GM18867 (cell line): ENCODE measurements around the gene HIP1.
"Not testable (repeated sequence)": the region's sequence is repeated elsewhere in the genome, so short reads cannot be mapped to it uniquely, and the experiment has no call there.

Experiments
- ATAC-seq: cut with Tn5 transposase; IDR thresholded peaks from one replicate; pipeline ENCODE4 v1.9.1; 2021; ENCODE audit warnings: mild to moderate bottlenecking, moderate library complexity; ENCODE audit not compliant: unreplicated experiment

HIP1 gene

DNA sequence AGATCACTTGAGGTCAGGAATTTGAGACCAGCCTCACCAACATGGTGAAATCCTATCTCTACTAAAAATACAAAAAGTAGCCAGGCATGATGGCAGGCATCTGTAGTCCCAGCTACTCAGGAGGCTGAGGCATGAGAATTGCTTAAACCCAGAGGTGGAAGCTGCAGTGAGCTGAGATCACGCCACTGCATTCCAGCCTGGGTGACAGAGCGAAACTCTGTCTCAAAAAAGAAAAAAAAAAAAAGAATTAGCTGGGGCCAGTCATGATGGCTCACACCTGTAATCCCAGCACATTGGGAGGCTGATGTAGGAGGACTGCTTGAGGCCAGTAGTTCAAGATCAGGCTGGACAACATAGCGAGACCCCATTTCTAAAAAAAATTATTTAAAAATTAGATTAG is 21.0 kb downstream of the HIP1 start:
- ATAC-seq, result not testable (repeated sequence)

DNA sequence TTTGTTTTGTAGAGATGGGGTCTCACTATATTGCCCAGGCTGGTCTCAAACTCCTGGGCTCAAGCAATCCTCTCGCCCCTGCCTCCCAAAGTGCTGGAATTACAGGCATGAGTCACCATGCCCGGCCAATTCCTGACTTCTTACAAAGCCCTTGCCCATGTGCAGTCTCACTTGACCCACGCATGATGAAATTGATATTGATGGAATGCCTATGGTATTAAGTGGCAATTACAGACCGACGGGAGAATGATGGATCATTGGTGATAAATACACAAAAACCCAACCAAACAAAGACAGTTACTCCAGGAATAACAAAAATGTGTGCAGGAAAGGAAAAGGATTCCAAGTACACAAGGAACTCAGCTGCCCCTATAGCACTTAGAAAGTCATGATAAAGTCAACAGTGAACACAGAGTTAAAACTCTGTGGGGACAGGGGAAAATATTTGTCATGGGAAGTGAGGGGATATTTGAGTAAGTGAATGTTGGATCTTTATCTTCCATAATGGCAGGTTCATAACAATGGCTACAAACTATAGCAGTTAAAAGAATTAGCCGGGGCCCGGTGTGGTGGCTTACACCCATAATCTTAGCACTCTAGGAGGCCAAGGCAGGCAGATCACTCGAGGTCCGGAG is 21.6 kb downstream of the HIP1 start:
- no peak for ATAC-seq

DNA sequence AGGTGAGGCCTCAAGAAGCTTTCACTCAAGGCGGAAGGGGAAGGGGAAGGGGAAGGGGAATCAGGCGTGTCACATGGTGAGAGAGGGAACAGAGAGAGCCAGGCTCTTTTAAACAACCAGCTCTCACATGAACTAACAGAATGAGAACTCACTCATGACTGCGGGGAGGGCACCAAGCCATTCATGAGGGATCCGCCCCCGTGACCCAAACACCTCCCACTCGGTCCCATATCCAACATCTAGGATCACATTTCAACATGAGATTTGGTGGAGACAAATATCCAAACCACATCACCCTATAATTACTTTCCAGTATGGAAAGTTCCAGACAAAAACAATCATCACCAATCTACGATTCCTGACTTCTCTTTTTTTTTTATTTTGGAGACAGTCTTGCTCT is 22.9 kb downstream of the HIP1 start:
- ATAC-seq, result no peak

DNA sequence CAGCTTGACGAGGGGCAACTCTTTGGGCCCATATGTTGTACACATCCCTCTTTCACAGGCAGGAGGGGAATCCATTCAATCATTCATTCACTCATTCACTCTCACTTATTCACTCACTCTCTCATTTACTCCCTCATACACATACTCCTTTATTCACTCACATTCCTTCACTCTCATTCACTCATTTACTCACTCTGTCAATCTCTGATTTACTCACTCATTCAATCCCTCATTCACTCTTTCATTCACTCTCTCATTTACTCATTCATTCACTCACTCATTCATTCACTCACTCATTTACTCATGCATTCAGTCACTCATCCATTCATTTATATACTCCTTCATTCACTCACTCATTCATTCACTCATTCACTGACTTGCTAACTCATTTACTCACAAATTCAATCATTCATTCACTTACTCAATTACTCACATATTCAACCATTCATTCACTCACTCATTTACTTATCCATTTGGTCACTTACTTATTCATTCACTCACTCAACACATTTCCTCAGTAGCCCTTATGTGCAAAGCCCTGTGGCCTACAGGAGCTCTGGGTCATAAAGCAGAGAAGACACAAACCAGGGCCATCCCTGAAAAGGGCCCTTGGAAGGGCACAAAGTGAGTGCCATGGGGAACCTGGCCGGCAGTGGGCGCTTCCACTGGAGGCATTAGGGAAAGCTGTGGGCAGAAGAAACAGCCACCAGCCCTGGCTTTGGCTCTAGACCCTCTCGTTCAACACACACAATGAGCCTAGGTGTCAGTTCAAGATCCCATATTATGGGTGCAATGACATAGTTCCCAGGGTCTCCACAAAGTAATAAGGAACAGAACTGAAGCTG is 26.0 kb downstream of the HIP1 start:
- ATAC-seq, result no peak

DNA sequence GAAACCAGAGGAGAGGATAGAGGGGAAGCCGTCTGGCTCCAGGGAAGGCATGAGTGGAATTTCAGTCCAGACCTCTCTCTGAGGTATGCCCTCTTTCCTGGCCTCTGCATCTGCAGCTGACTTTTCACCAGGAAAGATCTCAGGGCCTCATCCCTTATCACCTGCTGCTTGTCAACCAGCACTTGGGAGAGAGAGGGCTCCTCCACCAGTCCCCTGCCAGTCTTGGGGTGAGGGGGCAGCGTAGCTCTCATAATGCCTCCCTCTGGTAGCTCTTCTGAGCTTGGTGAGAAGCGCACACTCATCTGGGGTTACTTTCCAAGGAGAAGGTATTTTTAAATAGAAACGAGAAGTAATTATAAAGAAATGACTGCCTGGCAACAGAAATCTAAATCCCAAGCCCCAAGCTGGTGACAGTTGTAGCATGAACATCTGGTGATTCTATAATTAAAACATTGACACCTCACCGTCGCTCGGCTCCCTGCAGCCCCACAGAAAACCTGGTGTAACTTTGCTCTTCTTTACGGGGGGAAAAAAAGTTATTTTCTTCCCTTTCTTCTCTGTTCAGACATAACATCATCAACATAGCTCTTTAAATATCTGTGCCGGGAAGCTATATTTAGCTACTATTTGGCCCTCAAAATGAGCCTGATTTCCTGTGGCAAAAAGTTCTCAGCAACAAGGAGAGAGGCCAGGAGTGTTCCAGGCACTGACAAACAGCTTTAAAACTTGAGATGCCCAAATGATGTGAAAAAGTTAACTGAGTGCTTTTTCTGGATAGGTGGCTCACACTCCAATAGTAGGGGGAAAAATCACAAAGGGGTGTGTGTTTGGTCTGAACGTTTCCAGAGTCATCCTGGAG is 26.9 kb downstream of the HIP1 start:
- no peak for ATAC-seq

DNA sequence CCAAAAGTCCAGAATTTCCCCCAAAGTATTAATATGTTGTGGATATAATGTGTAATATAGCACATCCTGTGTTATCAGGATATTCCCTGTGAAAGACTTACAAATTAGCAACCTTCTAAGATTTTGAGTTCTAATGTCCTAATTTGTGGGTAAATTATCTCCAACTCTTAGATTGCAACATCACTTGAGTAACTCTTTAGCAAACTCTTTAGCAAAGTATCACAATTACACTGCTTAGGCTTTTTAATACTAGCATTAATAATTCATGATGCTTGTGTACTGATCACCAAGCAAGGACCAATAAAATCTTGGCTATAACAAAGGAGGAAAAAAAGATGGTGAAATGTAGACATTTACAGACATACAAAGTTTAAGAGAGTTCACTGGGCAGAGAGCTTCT is 27.7 kb downstream of the HIP1 start:
- ATAC-seq, result no peak

DNA sequence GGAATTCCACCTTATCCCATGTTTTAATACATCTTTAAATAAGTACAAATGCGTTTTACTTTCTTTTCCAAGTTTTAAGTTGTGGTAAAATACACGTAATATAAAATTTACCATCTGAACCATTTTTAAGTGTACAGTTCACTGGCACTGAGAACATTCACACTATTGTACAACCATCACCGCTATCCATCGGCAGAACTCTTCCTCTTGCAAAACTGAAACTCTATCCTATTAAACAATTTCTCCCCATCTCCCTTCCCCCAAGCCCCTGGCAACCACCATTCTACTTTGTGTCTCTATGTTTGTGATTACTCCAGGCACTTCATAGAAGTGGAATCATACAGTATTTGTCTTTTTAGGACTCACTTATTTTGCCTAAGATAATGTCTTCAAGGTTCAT is 33.8 kb downstream of the HIP1 start:
- ATAC-seq, result no peak

DNA sequence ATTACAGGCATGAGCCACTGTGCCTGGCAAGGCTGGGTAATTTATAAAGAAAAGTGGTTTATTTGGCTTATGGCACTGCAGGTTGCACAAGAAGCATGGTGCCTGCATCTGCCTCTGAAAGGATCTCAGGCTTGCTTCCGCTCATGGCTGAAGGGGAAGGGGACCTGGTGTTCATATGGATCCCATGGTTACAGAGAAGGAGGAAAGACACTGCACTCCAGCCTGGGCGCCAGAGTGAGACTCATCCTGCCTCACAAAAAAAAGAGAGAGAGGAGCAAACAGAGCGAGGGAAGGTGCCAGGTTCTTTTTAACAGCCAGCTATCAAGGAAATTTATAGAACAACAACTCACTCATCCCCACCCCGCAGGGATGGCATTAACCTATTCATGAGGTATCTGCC is 36.2 kb downstream of the HIP1 start:
- ATAC-seq, result no peak

DNA sequence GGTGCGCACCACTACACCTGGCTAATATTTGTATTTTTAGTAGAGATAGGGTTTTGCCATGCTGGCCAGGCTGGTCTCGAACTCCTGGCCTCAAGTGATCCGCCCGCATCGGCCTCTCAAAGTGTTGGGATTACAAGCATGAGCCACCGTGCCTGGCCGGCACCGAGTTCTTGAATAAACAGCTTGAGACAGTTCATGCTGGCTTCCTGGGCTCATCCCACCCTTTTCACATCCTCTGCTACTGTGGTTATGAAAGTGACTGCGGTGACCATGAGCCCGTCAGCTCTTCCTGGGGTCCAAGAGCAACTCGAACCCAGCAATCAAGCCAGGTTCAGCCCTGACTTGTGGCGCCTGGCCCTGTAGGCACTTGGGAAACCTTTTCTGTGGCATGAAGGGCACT is 38.7 kb downstream of the HIP1 start:
- no peak for ATAC-seq

DNA sequence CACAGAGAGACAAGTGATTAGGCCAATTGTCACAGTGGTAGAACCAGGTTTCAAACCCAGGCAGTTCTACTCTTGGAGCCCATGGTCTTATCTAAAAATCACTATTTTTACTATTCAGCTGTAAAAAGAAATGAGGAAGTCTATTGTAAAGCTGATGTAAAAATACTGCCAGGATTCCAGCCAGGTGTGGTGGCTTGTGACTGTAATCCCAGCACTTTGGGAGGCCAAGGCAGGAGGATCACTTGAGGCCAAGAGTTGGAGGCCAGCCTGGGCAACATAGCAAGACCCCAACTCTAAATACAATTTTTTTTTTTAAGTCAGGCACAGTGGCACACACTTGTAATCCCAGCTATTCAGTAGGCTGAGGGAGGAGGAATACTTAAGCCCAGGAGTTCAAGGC is 40.4 kb downstream of the HIP1 start:
- ATAC-seq, result no peak

DNA sequence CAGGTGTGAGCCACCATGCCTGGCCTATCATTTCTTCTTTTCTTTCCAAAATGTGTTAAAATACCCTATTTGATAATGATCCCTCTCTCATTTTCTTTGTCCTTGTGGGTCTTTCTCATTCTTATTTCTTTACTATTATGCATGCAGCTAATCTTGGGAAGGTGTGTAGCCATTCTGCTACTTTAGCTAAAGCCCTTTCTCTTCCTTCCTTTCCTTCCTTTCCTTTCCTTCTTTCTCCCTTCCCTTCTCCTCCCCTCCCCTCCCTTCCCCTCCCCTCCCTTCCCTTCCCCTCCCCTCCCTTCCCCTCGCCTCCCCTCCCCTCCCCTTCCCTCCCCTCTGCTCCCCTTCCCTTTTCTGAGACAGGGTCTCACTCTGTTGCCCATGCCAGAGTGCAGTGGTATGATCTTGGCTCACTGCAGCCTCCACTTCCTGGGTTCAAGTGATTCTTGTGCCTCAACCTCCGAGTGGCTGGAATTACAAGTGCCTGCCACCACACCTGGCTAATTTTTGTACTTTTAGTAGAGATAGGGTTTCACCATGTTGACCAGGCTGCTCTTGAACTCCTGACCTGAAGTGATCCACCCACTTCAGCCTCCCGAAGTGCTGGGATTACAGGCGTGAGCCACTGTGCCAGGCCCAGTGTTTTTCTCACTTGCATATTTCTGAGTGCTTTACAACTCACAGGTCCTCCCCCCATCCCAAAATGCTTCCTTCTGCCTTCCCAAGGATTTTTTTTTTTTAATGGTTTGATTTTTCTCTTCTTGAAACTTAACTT is 42.3 kb downstream of the HIP1 start:
- ATAC-seq, result no peak

DNA sequence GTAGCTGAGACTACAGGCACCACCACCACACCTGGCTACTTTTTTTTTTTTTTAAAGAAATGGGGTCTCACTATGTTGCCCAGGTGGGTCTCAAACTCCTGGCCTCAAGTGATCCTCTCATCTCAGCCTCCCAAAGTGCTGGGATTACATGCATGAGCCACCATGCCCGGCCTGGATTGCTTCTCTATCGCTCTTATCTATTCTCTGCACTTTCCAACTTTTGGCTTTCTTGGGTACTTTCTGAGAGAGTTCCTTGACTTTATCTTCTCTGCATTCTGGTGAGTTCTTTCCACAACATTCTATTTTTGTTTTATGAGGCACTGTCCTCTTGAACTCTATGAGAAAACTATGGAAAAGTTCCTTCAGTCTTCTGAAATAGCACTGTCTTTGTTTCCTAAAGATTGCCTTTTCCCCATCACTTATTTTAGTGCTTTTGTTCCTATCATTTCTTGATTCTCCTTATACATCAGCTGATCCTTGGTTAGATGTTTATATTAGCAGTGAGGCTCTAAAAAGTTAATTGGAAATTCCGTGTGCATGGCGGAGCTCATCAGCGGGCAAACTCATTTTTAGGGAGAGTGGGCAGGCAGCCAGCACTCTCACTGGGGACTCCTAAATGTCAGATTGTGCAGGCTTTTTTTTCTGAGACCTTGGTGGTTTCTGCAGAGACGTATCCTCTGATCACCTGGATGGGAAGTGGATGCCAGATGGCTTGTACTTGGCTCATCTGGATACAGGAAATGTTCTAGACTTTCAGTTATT is 43.9 kb downstream of the HIP1 start:
- ATAC-seq, result no peak

DNA sequence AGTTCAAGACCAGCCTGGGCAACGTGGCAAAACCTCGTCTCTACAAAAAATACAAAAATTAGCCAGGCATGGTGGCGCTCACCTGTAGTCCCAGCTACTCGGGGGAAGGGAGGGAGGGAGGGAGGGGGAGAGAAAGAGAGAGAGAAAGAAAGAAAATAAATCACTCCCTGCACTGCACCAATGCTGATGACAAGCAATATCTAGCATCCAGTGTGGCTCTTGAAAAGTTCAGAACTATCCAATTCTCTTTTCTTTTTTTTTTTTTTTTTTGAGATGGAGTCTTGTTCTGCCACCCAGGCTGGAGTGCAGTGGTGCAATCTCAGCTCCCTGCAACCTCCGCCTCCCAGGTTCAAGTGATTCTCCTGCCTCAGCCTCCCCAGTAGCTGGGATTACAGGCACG is 45.1 kb downstream of the HIP1 start:
- ATAC-seq, result not testable (repeated sequence)

DNA sequence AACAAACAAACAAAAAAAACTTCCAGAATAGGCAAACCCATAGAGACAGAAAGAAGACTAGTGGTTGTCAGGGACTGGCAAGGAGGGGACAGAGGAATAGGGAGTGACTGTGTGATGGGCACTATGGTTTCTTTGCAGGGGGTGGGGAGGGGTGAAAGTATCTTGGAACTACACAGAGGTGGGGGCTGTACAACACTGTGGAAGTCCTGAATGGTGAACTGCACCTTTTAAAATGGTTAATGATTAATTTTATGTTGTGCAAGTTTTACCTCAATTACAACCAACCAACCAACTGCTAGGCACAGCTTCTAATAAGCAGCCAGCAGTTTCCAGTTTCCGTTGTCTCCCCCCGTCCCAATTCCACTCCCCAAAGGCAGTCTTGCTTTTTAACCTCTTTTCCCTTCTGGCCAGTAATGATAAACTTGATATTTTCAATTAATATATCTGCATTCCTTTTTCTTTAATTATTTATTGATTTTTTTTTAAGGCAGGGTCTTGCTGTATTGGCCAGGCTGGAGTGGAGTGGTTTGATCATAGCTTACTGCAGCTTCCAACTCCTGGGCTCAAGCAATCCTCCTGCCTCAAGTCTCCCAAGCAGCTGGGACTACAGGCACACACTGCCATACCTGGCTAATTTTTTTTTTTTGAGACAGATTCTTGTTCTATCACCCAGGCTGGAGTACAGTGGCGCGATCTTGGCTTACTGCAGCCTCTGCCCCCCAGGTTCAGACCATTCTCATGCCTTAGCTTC is 46.8 kb downstream of the HIP1 start:
- no peak for ATAC-seq

DNA sequence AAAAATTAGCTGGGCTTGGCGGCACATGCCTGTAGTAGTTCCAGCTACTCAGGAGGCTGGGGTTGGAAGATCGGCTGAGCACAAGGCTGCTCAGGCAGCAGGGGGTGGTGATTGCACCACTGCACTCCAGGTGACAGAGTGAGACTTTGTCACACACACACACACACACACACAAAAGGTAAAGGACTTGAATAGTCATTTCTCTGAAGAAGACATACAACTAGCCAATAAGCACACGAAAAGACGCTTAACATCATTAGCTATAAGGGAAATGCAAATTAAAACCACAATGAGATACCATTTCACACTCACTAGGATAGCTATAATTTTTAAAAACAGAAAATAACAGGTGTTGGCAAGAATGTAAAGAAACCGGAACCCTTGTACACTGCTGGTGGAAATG is 48.6 kb downstream of the HIP1 start:
- ATAC-seq, result peak; percentile 68

DNA sequence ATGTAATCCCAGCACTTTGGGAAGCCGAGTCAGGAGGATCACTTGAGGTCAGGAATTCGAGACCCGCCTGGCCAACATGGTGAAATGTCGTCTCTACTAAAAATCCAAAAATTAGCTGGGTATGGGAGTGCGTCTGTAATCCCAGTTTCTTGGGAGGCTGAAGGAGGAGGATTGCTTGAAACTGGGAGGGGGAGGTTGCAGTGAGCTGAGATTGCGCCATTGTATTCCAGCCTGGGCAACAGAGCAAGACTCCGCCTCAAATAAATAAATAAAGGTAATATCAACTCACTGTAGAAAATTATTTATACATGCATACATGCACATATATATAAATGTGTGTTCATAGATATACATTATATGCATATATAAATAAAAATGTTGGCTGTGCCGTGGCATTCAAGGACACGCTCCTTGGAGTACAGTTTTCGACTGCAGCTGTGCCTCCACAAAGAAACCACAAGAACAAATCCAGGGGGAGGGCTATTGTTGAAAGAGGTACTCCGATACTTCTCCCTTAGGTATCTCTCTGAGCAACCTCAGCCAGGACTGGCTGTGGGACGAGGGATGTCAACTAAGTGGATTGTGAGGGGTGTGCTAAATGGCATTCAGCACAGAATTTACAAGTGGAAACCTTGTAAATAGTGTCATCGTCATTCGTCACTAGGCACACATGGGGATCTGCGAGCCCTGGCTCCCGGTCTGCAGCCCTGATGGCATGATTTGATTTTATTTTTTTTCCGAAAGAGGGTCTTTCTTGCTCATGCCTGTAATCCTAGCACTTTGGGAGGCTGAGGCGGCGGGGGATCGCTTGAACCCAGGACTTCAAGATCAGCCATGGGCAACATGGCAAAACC is 49.3 kb downstream of the HIP1 start:
- ATAC-seq, result no peak

DNA sequence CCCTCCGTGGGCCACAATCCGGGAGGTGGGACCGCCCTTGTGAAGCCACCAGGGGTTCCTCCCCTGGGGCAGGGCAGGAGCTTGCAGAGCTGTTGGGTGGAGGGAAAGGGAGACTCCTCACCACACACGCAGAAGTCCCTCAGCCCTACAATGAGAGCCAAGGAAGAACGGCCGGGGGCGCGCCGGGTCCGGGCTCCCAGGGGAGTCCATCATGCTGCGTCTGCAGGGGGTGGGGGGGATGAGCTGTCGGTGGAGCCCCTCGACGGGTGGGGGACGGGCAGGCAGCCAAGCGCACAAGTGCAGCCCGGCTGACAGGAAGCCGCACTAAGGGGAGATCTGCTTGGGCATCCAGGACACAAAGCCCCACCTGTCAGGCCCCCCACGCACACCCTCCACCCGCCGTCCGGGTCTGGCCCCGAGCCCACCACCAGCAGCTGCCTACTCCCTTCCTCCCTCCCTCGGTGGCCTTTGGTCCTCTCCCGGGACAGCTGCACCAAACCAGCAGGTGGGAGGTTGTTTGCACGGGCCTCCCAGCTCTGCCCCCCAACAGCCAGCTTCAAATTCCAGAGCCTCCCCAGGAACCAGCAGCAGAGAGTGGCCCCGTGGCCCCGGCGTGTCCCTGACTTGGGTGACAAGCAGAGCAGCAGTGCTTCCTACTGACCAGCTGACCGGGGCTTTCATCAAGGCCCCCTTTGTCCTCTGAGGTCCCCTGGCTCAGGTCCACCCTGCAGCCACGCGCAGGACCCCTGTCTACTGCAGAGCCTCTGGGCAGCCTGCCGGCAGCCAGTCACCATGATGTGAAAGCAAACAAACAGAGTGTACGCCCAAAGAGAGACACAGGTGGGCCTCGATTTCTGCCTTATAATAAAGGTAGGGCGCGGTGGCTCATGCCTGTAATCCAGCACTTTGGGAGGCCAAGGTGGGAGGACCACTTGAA is 50.3 kb downstream of the HIP1 start:
- no peak for ATAC-seq
